ENCODE data around the gene AKAP8L.

The AKAP8L gene

GRCh38 chr19:15432629-15433518 lies 14.1 kb upstream of the AKAP8L start:
- peak; percentile 85 for DNase-seq

GRCh38 chr19:15432018-15432494 lies 13.3 kb upstream of the AKAP8L start:
- no peak for DNase-seq

GRCh38 chr19:15431396-15432017 lies 12.7 kb upstream of the AKAP8L start:
- no peak for DNase-seq

GRCh38 chr19:15430526-15431120 lies 11.8 kb upstream of the AKAP8L start:
- no peak for DNase-seq

- no peak for DNase-seq
Measured at GRCh38 chr19:15429825-15430467, 11.2 kb upstream of the AKAP8L start.

- no peak for DNase-seq
Measured at GRCh38 chr19:15428956-15429824, 10.4 kb upstream of the AKAP8L start.

GRCh38 chr19:15427991-15428471 lies 9.2 kb upstream of the AKAP8L start:
- no peak for DNase-seq

- no peak for DNase-seq
Measured at GRCh38 chr19:15427350-15427700, 8.5 kb upstream of the AKAP8L start.

GRCh38 chr19:15426485-15427349 lies 7.9 kb upstream of the AKAP8L start:
- no peak for DNase-seq

- DNase-seq: no peak
Measured at GRCh38 chr19:15425321-15425950, 6.6 kb upstream of the AKAP8L start.

GRCh38 chr19:15424692-15425272 lies 6.0 kb upstream of the AKAP8L start:
- DNase-seq: no peak

- no peak for DNase-seq
Measured at GRCh38 chr19:15424121-15424520, 5.3 kb upstream of the AKAP8L start.

- no peak for DNase-seq
Measured at GRCh38 chr19:15423130-15423529, 4.3 kb upstream of the AKAP8L start.

GRCh38 chr19:15422296-15423075 lies 3.7 kb upstream of the AKAP8L start:
- DNase-seq: no peak

- DNase-seq: no peak
Measured at GRCh38 chr19:15421721-15422260, 3.0 kb upstream of the AKAP8L start.

- DNase-seq: no peak
Measured at GRCh38 chr19:15421136-15421695, 2.4 kb upstream of the AKAP8L start.

GRCh38 chr19:15419413-15420025 lies 731 bp upstream of the AKAP8L start:
- DNase-seq: no peak

GRCh38 chr19:15418231-15418578 lies 583 bp downstream of the AKAP8L start:
- DNase-seq: no peak
